Muscle of back (tissue), 13 donors: ENCODE results near the gene WDFY3. TPM values are rescaled to one million over a fixed set of nuclear protein-coding genes. Genes with fewer than 3 reads are reported as not detected.

ENCODE experiments used
- DNase-seq, 3 donors: peaks; one replicate each; pipeline versions ENCODE4 v3.0.0 to v3.0.0-alpha.2; 2013
- long read RNA-seq, 9 donors: transcript quantifications; one replicate each; lab custom pipeline, GENCODE V29; 2026
- polyA plus RNA-seq, 10 donors: library from polyadenylated mRNA; unstranded; fragments of 120-200 nt; gene quantifications; one replicate each; pipeline ENCODE4 v1.2.1, GENCODE V29; 2013; ENCODE audit not compliant: insufficient read length in 10 of 10

WDFY3 gene
- 10 to 100 TPM; 17.1 to 25.0 (median 22.3) TPM for polyA plus RNA-seq
- long read RNA-seq, donor 1, partial matches to known transcripts: 0 of 1 reads
- long read RNA-seq, donor 1, other reads (novel, unspliced or antisense): 0 of 1 reads
- long read RNA-seq, donor 2: 0 reads
- long read RNA-seq, donor 3: 0 reads
- long read RNA-seq, donor 4: 0 reads
- long read RNA-seq, donor 5, partial matches to known transcripts: 0 of 1 reads
- long read RNA-seq, donor 5, other reads (novel, unspliced or antisense): 0 of 1 reads
- long read RNA-seq, donor 6, partial matches to known transcripts: 0 of 1 reads
- long read RNA-seq, donor 6, other reads (novel, unspliced or antisense): 0 of 1 reads
- long read RNA-seq, donor 7, partial matches to known transcripts: 8 of 8 reads
- long read RNA-seq, donor 7, other reads (novel, unspliced or antisense): 0 of 8 reads
- long read RNA-seq, donor 8, partial matches to known transcripts: 0 of 1 reads
- long read RNA-seq, donor 8, other reads (novel, unspliced or antisense): 0 of 1 reads
- long read RNA-seq, donor 9: 0 reads

GRCh38 chr4:84966382-84967242 lies at the start of gene WDFY3:
Gene WDFY3, minus strand, starts transcription at chr4:84966690. Its CDS starts 106,099 bp downstream, at chr4:84860591.
- peak; percentile 90 to 97 (median 93) for DNase-seq

GRCh38 chr4:85005865-85006377 lies 39.4 kb upstream of the WDFY3 start:
- DNase-seq: peak in 1 of 3 donors; percentile 14

- DNase-seq: no peak
Observed at GRCh38 chr4:85000343-85000742, 33.9 kb upstream of the WDFY3 start.

- no peak for DNase-seq
Observed at GRCh38 chr4:84995386-84995785, 28.9 kb upstream of the WDFY3 start.

GRCh38 chr4:84994280-84994679 lies 27.8 kb upstream of the WDFY3 start:
- peak; percentile 68 to 93 (median 85) for DNase-seq

GRCh38 chr4:84985952-84986351 lies 19.5 kb upstream of the WDFY3 start:
- DNase-seq: no peak

- no peak for DNase-seq
Observed at GRCh38 chr4:84977396-84977795, 10.9 kb upstream of the WDFY3 start.

GRCh38 chr4:84973856-84974255 lies 7.4 kb upstream of the WDFY3 start:
- DNase-seq: no peak

GRCh38 chr4:84971319-84971932 lies 4.9 kb upstream of the WDFY3 start:
- peak in 2 of 3 donors; percentile 43 to 67 for DNase-seq

- DNase-seq: no peak
Observed at GRCh38 chr4:84968925-84969324, 2.4 kb upstream of the WDFY3 start.

- peak in 1 of 3 donors; percentile 62 for DNase-seq
Observed at GRCh38 chr4:84967243-84967690, 777 bp upstream of the WDFY3 start.

GRCh38 chr4:84965553-84966381 lies 723 bp downstream of the WDFY3 start:
- DNase-seq: peak in 2 of 3 donors; percentile 30 to 77

GRCh38 chr4:84964995-84965552 lies 1.4 kb downstream of the WDFY3 start:
- DNase-seq: no peak

GRCh38 chr4:84962102-84962501 lies 4.4 kb downstream of the WDFY3 start:
- DNase-seq: no peak

- no peak for DNase-seq
Observed at GRCh38 chr4:84958434-84958833, 8.1 kb downstream of the WDFY3 start.

GRCh38 chr4:84957514-84958420 lies 8.7 kb downstream of the WDFY3 start:
- DNase-seq: no peak

GRCh38 chr4:84956014-84956413 lies 10.5 kb downstream of the WDFY3 start:
- no peak for DNase-seq

GRCh38 chr4:84954982-84955567 lies 11.4 kb downstream of the WDFY3 start:
- no peak for DNase-seq

- DNase-seq: no peak
Observed at GRCh38 chr4:84952776-84953175, 13.7 kb downstream of the WDFY3 start.
